HG03442 (cell line): ENCODE results near the gene UBE2R2.
"Not testable (repeated sequence)": the region's sequence is repeated elsewhere in the genome, so short reads cannot be mapped to it uniquely, and the experiment has no call there.

Source experiments
- ATAC-seq: cut with Tn5 transposase; IDR thresholded peaks from one replicate; pipeline ENCODE4 v1.9.1; 2021; ENCODE audit warnings: mild to moderate bottlenecking, moderate library complexity; ENCODE audit not compliant: unreplicated experiment

UBE2R2 gene

GRCh38 chr9:33924978-33925797 is 108.2 kb downstream of the UBE2R2 start:
- no peak for ATAC-seq

- no peak for ATAC-seq
Measured at GRCh38 chr9:33926746-33927485, 110.0 kb downstream of the UBE2R2 start.

GRCh38 chr9:33927694-33928093 is 110.7 kb downstream of the UBE2R2 start:
- ATAC-seq = no peak

GRCh38 chr9:33931326-33931725 is 114.4 kb downstream of the UBE2R2 start:
- ATAC-seq = no peak

- no peak for ATAC-seq
Measured at GRCh38 chr9:33932078-33932807, 115.3 kb downstream of the UBE2R2 start.

- ATAC-seq = no peak
Measured at GRCh38 chr9:33934188-33934878, 117.4 kb downstream of the UBE2R2 start.

- ATAC-seq = no peak
Measured at GRCh38 chr9:33939924-33940874, 123.2 kb downstream of the UBE2R2 start.

GRCh38 chr9:33942471-33943083 is 125.6 kb downstream of the UBE2R2 start:
- no peak for ATAC-seq

GRCh38 chr9:33943389-33943788 is 126.4 kb downstream of the UBE2R2 start:
- ATAC-seq = no peak

- no peak for ATAC-seq
Measured at GRCh38 chr9:33946779-33947535, 130.0 kb downstream of the UBE2R2 start.

GRCh38 chr9:33950371-33950770 is 133.4 kb downstream of the UBE2R2 start:
- ATAC-seq = no peak

GRCh38 chr9:33952066-33952465 is 135.1 kb downstream of the UBE2R2 start:
- no peak for ATAC-seq

GRCh38 chr9:33956544-33956943 is 139.6 kb downstream of the UBE2R2 start:
- no peak for ATAC-seq

- ATAC-seq = no peak
Measured at GRCh38 chr9:33959725-33960124, 142.8 kb downstream of the UBE2R2 start.

- not testable (repeated sequence) for ATAC-seq
Measured at GRCh38 chr9:33962468-33962867, 145.5 kb downstream of the UBE2R2 start.

- no peak for ATAC-seq
Measured at GRCh38 chr9:33964086-33964768, 147.3 kb downstream of the UBE2R2 start.
